Heart right ventricle (tissue), 16 donors: Measurements from ENCODE around the gene SLC6A6. TPM values are rescaled to one million over a fixed set of nuclear protein-coding genes. Genes with fewer than 3 reads are reported as not detected.

Source experiments
- ATAC-seq, 8 donors: fragments of 200-7000 bp; cut with Tn5 transposase; one replicate each; pipeline ENCODE4 v1.9.1; 2020; ENCODE audit warnings: mild to moderate bottlenecking in 8 of 8, moderate library complexity in 8 of 8, moderate number of reproducible peaks in 1 of 8
- DNase-seq, 2 donors: peaks; one replicate each; pipeline ENCODE4 v3.0.0-alpha.2; 2020
- H3K27ac ChIP-seq, 10 donors: fragments of 200-600 bp; sonication (generic) in 2 of 10; one replicate each; pipeline versions ENCODE4 v1.5.0 to v1.8.0; 2020 to 2022; ENCODE audit warnings: mild to moderate bottlenecking in 3 of 10
- H3K27me3 ChIP-seq, 7 donors: fragments of 200-600 bp; one replicate each; pipeline ENCODE4 v1.8.0; 2021 to 2022; ENCODE audit warnings: mild to moderate bottlenecking in 2 of 7
- H3K36me3 ChIP-seq, 9 donors: fragments of 200-600 bp; sonication (generic) in 1 of 9; one replicate each; pipeline versions ENCODE4 v1.5.0 to v1.8.0; 2020 to 2022; ENCODE audit warnings: mild to moderate bottlenecking in 2 of 9
- H3K4me1 ChIP-seq, 9 donors: fragments of 200-600 bp; sonication (generic) in 1 of 9; one replicate each; pipeline versions ENCODE4 v1.5.0 to v1.8.0; 2020 to 2022; ENCODE audit warnings: mild to moderate bottlenecking in 4 of 9
- H3K4me3 ChIP-seq, 10 donors: fragments of 200-600 bp; sonication (generic) in 2 of 10; one replicate each; pipeline versions ENCODE4 v1.5.0 to v1.8.0; 2020 to 2022; ENCODE audit warnings: mild to moderate bottlenecking in 7 of 10, moderate library complexity in 2 of 10
- H3K9me3 ChIP-seq, 11 donors: fragments of 200-600 bp in 10 of 11; sonication (generic) in 2 of 11; one replicate each; pipeline versions ENCODE4 v1.5.0 to v1.8.0; 2013 to 2022; ENCODE audit warnings: mild to moderate bottlenecking in 2 of 11, control low read depth in 1 of 11, moderate library complexity in 1 of 11
- CTCF ChIP-seq, 9 donors: fragments of 200-600 bp; sonication (generic) in 2 of 9; IDR thresholded peaks; one replicate each; pipeline versions ENCODE4 v1.5.0 to v1.8.0; 2021 to 2022; ENCODE audit warnings: antibody characterized with exemption in 9 of 9, mild to moderate bottlenecking in 5 of 9, moderate library complexity in 1 of 9
- WGBS, 2 donors: extraction: QIAGEN DNeasy Blood & Tissue Kit; methylation state at CpG; one replicate each; pipeline ENCODE4 v1.1.7; 2013; ENCODE audit warnings: inconsistent platforms in 1 of 2; 5-methylcytosine and 5-hydroxymethylcytosine counted together
- intact Hi-C, 10 donors: fragments of 100-400 bp; cut with DNase I; formaldehyde crosslinking; loops; one replicate each; pipeline versions ENCODE4 v1.11.1 to v1.14.2; 2022
- polyA plus RNA-seq, 2 donors: library from polyadenylated mRNA; stranded (reverse); fragments of 200-250 nt; gene quantifications; one replicate each; pipeline ENCODE4 v1.2.3, GENCODE V29; 2013
- total RNA-seq, 10 donors: library from RNA; stranded (reverse); fragmentation: NEBNext Ultra II Directional in 3 of 10; extraction: Animal tissue kit (Norgen Biotek cat#: 25700) in 3 of 10; gene quantifications; one replicate each; pipeline versions ENCODE4 v1.2.1 to v1.2.4, GENCODE V29; 2021 to 2023
- donor health status: Arrhythmogenic right ventricular cardiomyopathy.
- donor health status: ischemic (EF 13 %, LVEDD 7.1; RV severe dilation, severe dysfunction).
- donor health status: healthy with polysubstance abuse.
- donor health status: DM: no; HTN: yes; CAD: no.
- donor health status: DM: no; HTN: no; CAD: no.
- donor health status: ischemic (EF 25% LVEDD 6.9; RV normal size, moderate dysfunction).
- donor health status: ischemic (EF 25% LVEDD 5.7; RV mildly dilated, moderate dysfunction).
- donor health status: healthy.
- donor health status: DM: yes; HTN: yes; CAD: no.
- donor health status: Ischemic cardiomyopathy.
- donor health status: ischemic (EF 35%, LVEDD 5.7; RV mildly dilated, moderate dysfunction).
- donor health status: nonischemic (EF 11% LVEDD 7.7; RV severe dilation, severe dysfunction).
- donor health status: DM: yes; HTN: yes; CAD: no.
- donor health status: PGD.
- donor health status: ischemic (EF 29% LVEDD 5.4; RV normal size, mild dysfunction).
- donor health status: nonischemic (EF 23%, LVEDD 6.1; RV moderate dilation, normal function).

The SLC6A6 gene
- total and polyA plus RNA-seq, 12 donors = 7.7 to 68.7 (median 44.0) TPM

GRCh38 chr3:14412831-14413380, 10.5 kb downstream of the SLC6A6 start:
- 66 to 68% methylated on average over 13 of the region's 13 CpGs for WGBS, 2 donors
- no peak for TF ChIP-seq CTCF (IDR thresholded peaks at IDR 0.05)
- no peaks in the 10 kb centered on the region for H3K9me3 ChIP-seq
- intact Hi-C loops = no loop called here
- peak in 3 of 8 donors; percentile 6 to 18 (median 13) for ATAC-seq
- H3K27ac ChIP-seq = peak overlapping the region in 3 of 10 donors; percentile 16 to 76 (median 36)
- no peak overlapping the region for H3K4me3 ChIP-seq
- peaks cover 0 to 56% (median 0%) of the 10 kb centered on the region in 9 donors for H3K36me3 ChIP-seq
- H3K27me3 ChIP-seq = peaks cover 0 to 5% (median 0%) of the 10 kb centered on the region in 7 donors
- DNase-seq = peak in 1 of 2 donors; percentile 31
- peaks cover 0 to 78% (median 18%) of the 10 kb centered on the region in 9 donors for H3K4me1 ChIP-seq

GRCh38 chr3:14413381-14414071, 11.1 kb downstream of the SLC6A6 start:
- TF ChIP-seq CTCF (IDR thresholded peaks at IDR 0.05) = no peak
- WGBS, 2 donors = 72 to 73% methylated on average over 11 of the region's 11 CpGs
- DNase-seq = no peak

GRCh38 chr3:14414846-14415464, 12.5 kb downstream of the SLC6A6 start:
- peak overlapping the region in 1 of 10 donors; percentile 76 for H3K27ac ChIP-seq
- DNase-seq (no peak), ATAC-seq (no peak)
- peaks cover 0 to 78% (median 13%) of the 10 kb centered on the region in 9 donors for H3K4me1 ChIP-seq
- H3K36me3 ChIP-seq = peaks cover 0 to 70% (median 8%) of the 10 kb centered on the region in 9 donors
- no peak for TF ChIP-seq CTCF (IDR thresholded peaks at IDR 0.05)
- H3K4me3 ChIP-seq = no peak overlapping the region
- intact Hi-C loops = no loop called here
- peaks cover 0 to 6% (median 0%) of the 10 kb centered on the region in 7 donors for H3K27me3 ChIP-seq
- H3K9me3 ChIP-seq = no peaks in the 10 kb centered on the region
- 91 to 92% methylated on average over 5 of the region's 5 CpGs for WGBS, 2 donors

More at GRCh38 chr3:14413381-14414071, 11.1 kb downstream of the SLC6A6 start:
- Histone ChIP-seq H3K9me3 (no peaks in the 10 kb centered on the region), H3K27me3 (peaks cover 0 to 5% (median 0%) of the 10 kb centered on the region in 7 donors), H3K36me3 (peaks cover 0 to 62% (median 4%) of the 10 kb centered on the region in 9 donors), H3K27ac (peak overlapping the region in 2 of 10 donors; percentile 16 to 76), H3K4me3 (no peak overlapping the region), H3K4me1 (peaks cover 0 to 82% (median 18%) of the 10 kb centered on the region in 9 donors)
- intact Hi-C loops = no loop called here
- ATAC-seq = peak in 1 of 8 donors; percentile 15

- Histone ChIP-seq H3K27me3 (peaks cover 0 to 6% (median 0%) of the 10 kb centered on the region in 7 donors), H3K4me1 (peaks cover 0 to 72% (median 11%) of the 10 kb centered on the region in 9 donors), H3K36me3 (peaks cover 0 to 75% (median 8%) of the 10 kb centered on the region in 9 donors), H3K27ac (peak overlapping the region in 1 of 10 donors; percentile 76), H3K9me3 (no peaks in the 10 kb centered on the region), H3K4me3 (no peak overlapping the region)
- intact Hi-C loops = no loop called here
- ATAC-seq = no peak
- TF ChIP-seq CTCF (IDR thresholded peaks at IDR 0.05) = no peak
- no peak for DNase-seq
- 81 to 89% methylated on average over 5 of the region's 5 CpGs for WGBS, 2 donors
Measured at GRCh38 chr3:14415501-14415900, 13.1 kb downstream of the SLC6A6 start.
